HEK293T (cell line): ENCODE measurements around the gene TMEM144.
"Not testable (repeated sequence)": the region's sequence is repeated elsewhere in the genome, so short reads cannot be mapped to it uniquely, and the experiment has no call there.

ENCODE experiments used
- BHLHE40 ChIP-seq: fragments of 450-650 bp; IDR thresholded peaks from 2 replicates; pipeline ENCODE4 v1.6.1; 2016; ENCODE audit warnings: mild to moderate bottlenecking, moderate library complexity, borderline replicate concordance
- ELF4 ChIP-seq: fragments of 450-650 bp; IDR thresholded peaks from 2 replicates; pipeline ENCODE4 v1.6.1; 2017; ENCODE audit warnings: antibody characterized with exemption
- FOXK2 ChIP-seq: fragments of 450-650 bp; IDR thresholded peaks from 2 replicates; pipeline ENCODE4 v1.6.1; 2016; ENCODE audit warnings: mild to moderate bottlenecking
- FOXM1 ChIP-seq: fragments of 450-650 bp; IDR thresholded peaks from 2 replicates; pipeline ENCODE4 v1.6.1; 2017; ENCODE audit warnings: mild to moderate bottlenecking, borderline replicate concordance
- HDGF ChIP-seq: fragments of 450-650 bp; IDR thresholded peaks from 2 replicates; pipeline ENCODE4 v1.6.1; 2017; ENCODE audit warnings: antibody characterized with exemption, borderline replicate concordance
- L3MBTL2 ChIP-seq: fragments of 450-650 bp; conservative IDR thresholded peaks from 2 replicates; pipeline ENCODE4 v1.6.1; 2016; ENCODE audit warnings: mild to moderate bottlenecking
- LEF1 ChIP-seq: fragments of 450-650 bp; IDR thresholded peaks from 2 replicates; pipeline ENCODE4 v1.6.1; 2017; ENCODE audit warnings: mild to moderate bottlenecking, borderline replicate concordance
- NFRKB ChIP-seq: fragments of 450-650 bp; IDR thresholded peaks from 2 replicates; pipeline ENCODE4 v1.6.1; 2016; ENCODE audit warnings: mild to moderate bottlenecking, moderate library complexity
- PKNOX1 ChIP-seq: fragments of 450-650 bp; IDR thresholded peaks from 2 replicates; pipeline ENCODE4 v1.6.1; 2016
- SUZ12 ChIP-seq: fragments of 450-650 bp; IDR thresholded peaks from 2 replicates; pipeline ENCODE4 v1.6.1; 2016; ENCODE audit warnings: mild to moderate bottlenecking
- TARDBP ChIP-seq: fragments of 450-650 bp; IDR thresholded peaks from 2 replicates; pipeline ENCODE4 v1.6.1; 2016

- TF ChIP-seq BHLHE40, L3MBTL2, SUZ12, TARDBP, FOXK2, FOXM1, HDGF, PKNOX1, ELF4, NFRKB, LEF1: not testable (repeated sequence)
These were observed 17.6 kb downstream of the TMEM144 start for GRCh38 chr4:158227880-158228279.
